HepG2 (cell line): ENCODE results near the gene KANSL1. TPM values are rescaled to one million over a fixed set of nuclear protein-coding genes. Genes with fewer than 3 reads are reported as not detected.

Experiments
- ATAC-seq: fragments of 200-7000 bp; cut with Tn5 transposase; 3 replicates; pipeline ENCODE4 v1.9.1; 2020; ENCODE audit warnings: mild to moderate bottlenecking, moderate library complexity
- BruUV-seq: library from RNA; stranded (reverse); fragments of 400-500 nt; replicated peaks from 2 replicates; lab custom pipeline; 2021; lab: Mats Ljungman, UMichigan
- CTCF ChIA-PET: fragments of 300-600 bp; formaldehyde crosslinking; extraction: SDS; loops from one replicate; lab custom pipeline; 2021; ENCODE audit warnings: low total read pairs, inconsistent platforms, low intra/inter-chr PET ratio; lab: Yijun Ruan, JAX
- POLR2A ChIA-PET: fragments of 350-600 bp; sonication (Branson Sonifier 250); formaldehyde crosslinking; loops from one replicate; lab custom pipeline; 2020; ENCODE audit warnings: antibody characterized with exemption, inconsistent platforms; lab: Yijun Ruan, JAX
- DNase-seq: peaks from one replicate; pipeline ENCODE4 v3.0.0-alpha.2; 2015; ENCODE audit warnings: low spot score
- FAIRE-seq: peaks from 3 replicates; lab custom pipeline; 2011; peaks lifted over from hg19 to GRCh38; lab: Jason Lieb, UNC
- H2AFZ ChIP-seq: one replicate; pipeline ENCODE4 v1.6.1; 2011; ENCODE audit warnings: low read length, inconsistent platforms
- H3K27ac ChIP-seq: fragments of 300-600 bp; 3 replicates; pipeline ENCODE4 v1.8.0; 2011; ENCODE audit warnings: mixed run types, mild to moderate bottlenecking, mixed read lengths, low read length, inconsistent platforms; ENCODE audit not compliant: insufficient read depth; ENCODE audit errors: extremely low read length
- H3K27me3 ChIP-seq, 2 experiments: fragments of 200-600 bp in 1 of 2; 2 replicates in 1 of 2; 3 replicates in 1 of 2; pipeline versions ENCODE4 v1.6.0 to v1.8.0; 2011; ENCODE audit warnings: low read length in 2 of 2, mild to moderate bottlenecking in 2 of 2, moderate library complexity in 2 of 2, inconsistent platforms in 1 of 2; ENCODE audit not compliant: insufficient read depth in 2 of 2, control insufficient read depth in 1 of 2
- H3K36me3 ChIP-seq, 2 experiments: fragments of 200-600 bp in 1 of 2; replicated peaks in 1 of 2; 2 replicates in 1 of 2; 3 replicates in 1 of 2; pipeline versions ENCODE4 v1.5.1 to v1.8.0; 2011; ENCODE audit warnings: low read length in 2 of 2, inconsistent platforms in 1 of 2; ENCODE audit not compliant: insufficient read depth in 2 of 2, control insufficient read depth in 1 of 2
- H3K4me1 ChIP-seq: 2 replicates; pipeline ENCODE4 v1.5.1; 2012; ENCODE audit warnings: low read length, inconsistent platforms; ENCODE audit not compliant: insufficient read depth
- H3K4me2 ChIP-seq: 2 replicates; pipeline ENCODE4 v1.6.0; 2011; ENCODE audit warnings: low read depth, low read length, inconsistent platforms
- H3K4me3 ChIP-seq, 3 experiments: fragments of 200-600 bp in 1 of 3; sonication (generic), shearing (Covaris generic) in 1 of 3; replicated peaks in 1 of 3; 2 replicates each; pipeline ENCODE4 v1.5.1; 2011 to 2016; ENCODE audit warnings: low read length in 3 of 3, inconsistent platforms in 2 of 3, low read depth in 2 of 3, mild to moderate bottlenecking in 2 of 3, control low read depth in 1 of 3, mixed read lengths in 1 of 3; ENCODE audit not compliant: insufficient read depth in 1 of 3
- H3K79me2 ChIP-seq: one replicate; pipeline ENCODE4 v1.6.1; 2011; ENCODE audit warnings: low read length, inconsistent platforms; ENCODE audit not compliant: insufficient read depth
- H3K9ac ChIP-seq: 2 replicates; pipeline ENCODE4 v1.6.0; 2011; ENCODE audit warnings: mild to moderate bottlenecking, low read depth, low read length, inconsistent platforms; ENCODE audit not compliant: insufficient read depth
- H3K9me3 ChIP-seq: 2 replicates; pipeline ENCODE4 v1.5.1; 2012; ENCODE audit warnings: mild to moderate bottlenecking, low read length
- H4K20me1 ChIP-seq: 2 replicates; pipeline ENCODE4 v1.6.0; 2011; ENCODE audit warnings: inconsistent platforms, mild to moderate bottlenecking, low read length, moderate library complexity; ENCODE audit not compliant: insufficient read depth
- DMTF1 ChIP-seq: sonication (generic); formaldehyde crosslinking; IDR thresholded peaks from 2 replicates; pipeline ENCODE4 v1.4.0; 2020; ENCODE audit warnings: mild to moderate bottlenecking, missing genetic modification reagents
- HOMEZ ChIP-seq: IDR thresholded peaks from 2 replicates; pipeline ENCODE4 v1.6.1; 2016; ENCODE audit warnings: low read depth
- NFIB ChIP-seq: sonication (generic); formaldehyde crosslinking; IDR thresholded peaks from 2 replicates; pipeline ENCODE4 v1.9.0; 2021; ENCODE audit warnings: missing genetic modification reagents, mild to moderate bottlenecking, borderline replicate concordance
- STAT5B ChIP-seq: sonication (generic); formaldehyde crosslinking; IDR thresholded peaks from 2 replicates; pipeline ENCODE4 v1.4.0; 2020; ENCODE audit warnings: missing genetic modification reagents
- TBX2 ChIP-seq: sonication (generic); formaldehyde crosslinking; IDR thresholded peaks from 2 replicates; pipeline ENCODE4 v1.5.0; 2020; ENCODE audit warnings: missing genetic modification reagents, mild to moderate bottlenecking, borderline replicate concordance
- TERF1 ChIP-seq: sonication (generic); formaldehyde crosslinking; IDR thresholded peaks from 2 replicates; pipeline ENCODE4 v1.8.0; 2022; ENCODE audit warnings: mild to moderate bottlenecking, missing genetic modification reagents, moderate library complexity
- ZBTB37 ChIP-seq: sonication (generic); formaldehyde crosslinking; IDR thresholded peaks from 2 replicates; pipeline ENCODE4 v1.4.0; 2020; ENCODE audit warnings: mild to moderate bottlenecking, missing genetic modification reagents
- ZC3H4 ChIP-seq: sonication (generic); formaldehyde crosslinking; IDR thresholded peaks from 2 replicates; pipeline ENCODE4 v1.4.0; 2020; ENCODE audit warnings: missing genetic modification reagents, borderline replicate concordance
- ZNF263 ChIP-seq: sonication (generic); formaldehyde crosslinking; IDR thresholded peaks from 2 replicates; pipeline ENCODE4 v1.4.0; 2020; ENCODE audit warnings: missing genetic modification reagents
- ZNF530 ChIP-seq: sonication (generic); formaldehyde crosslinking; IDR thresholded peaks from 2 replicates; pipeline ENCODE4 v1.5.0; 2020; ENCODE audit warnings: low read depth, mild to moderate bottlenecking, missing genetic modification reagents
- ZUFSP ChIP-seq: sonication (generic); formaldehyde crosslinking; IDR thresholded peaks from 2 replicates; pipeline ENCODE4 v1.9.0; 2021; ENCODE audit warnings: missing genetic modification reagents, mild to moderate bottlenecking, borderline replicate concordance
- WGBS: methylation state at CpG from one replicate; pipeline ENCODE4 v1.1.6; 2017; ENCODE audit warnings: low lambda C conversion rate; 5-methylcytosine and 5-hydroxymethylcytosine counted together
- in situ Hi-C: cut with HindIII; loops from 2 replicates; pipeline ENCODE4 v1.10.0; 2017; ENCODE audit warnings: low pct_unique_long_range_greater_than_20kb; ENCODE audit not compliant: extremely low pct_ligation_motif_present
- intact Hi-C: fragments of 100-400 bp; cut with micrococcal nuclease; formaldehyde crosslinking; loops from one replicate; pipeline ENCODE4 v1.10.0; 2022; ENCODE audit not compliant: unreplicated experiment
- polyA plus RNA-seq, 8 experiments: library from polyadenylated mRNA; depleted of rRNA in 3 of 8; stranded (reverse) in 7 of 8; unstranded in 1 of 8; fragments of >200 nt; fragmentation: Illumina TruSeq in 4 of 8; extraction: Trizol in 4 of 8; gene quantifications; 2 replicates each; pipeline versions ENCODE4 v1.2.1 to v1.2.3, GENCODE V29; 2011 to 2016; ENCODE audit warnings: low read depth in 4 of 8, missing spikeins in 1 of 8, mixed read lengths in 1 of 8; ENCODE audit not compliant: insufficient read depth in 1 of 8
- total RNA-seq, 5 experiments: library from RNA; depleted of rRNA; stranded (reverse); fragments of >200 nt; fragmentation: Illumina TruSeq; extraction: Trizol; gene quantifications; 2 replicates each; pipeline ENCODE4 v1.2.3, GENCODE V29; 2016; ENCODE audit warnings: low read depth in 1 of 5

Gene KANSL1
- total and polyA plus RNA-seq, 2 of the 13 experiments (the other 11 are each of a cell fraction or from before 2014, with no cell fraction given), result 24.0 to 59.6 TPM

GRCh38 chr17:46001390-46002310 is 191.6 kb downstream of the KANSL1 start (continued):
- TF ChIP-seq TERF1 (no peak), HOMEZ (CRISPR knock-in tag) (no peak), ZC3H4 (CRISPR knock-in tag) (no peak)

- ATAC-seq (no peak), DNase-seq (no peak), FAIRE-seq (no peak)
- Histone ChIP-seq H3K4me1 (peaks cover 43% of the 10 kb centered on the region), H3K27ac (no peak overlapping the region), H4K20me1 (no peaks in the 10 kb centered on the region), H3K27me3 (0 out of 5 replicates have a peak, but pooled peaks cover 0 to 1% of the 10 kb centered on the region in 2 experiments), H3K79me2 (no peaks in the 10 kb centered on the region), H2AFZ (no peak overlapping the region), H3K36me3 (no peaks in the 10 kb centered on the region), H3K9me3 (no peaks in the 10 kb centered on the region), H3K4me2 (no peak overlapping the region), H3K4me3 (no peak overlapping the region)
- 57% methylated on average over 2 of the region's 2 CpGs for WGBS
- BruUV-seq, result no TSS peak
- CTCF ChIA-PET, result no interaction called here
- in situ Hi-C loops, result loop anchor here (5.0 to 25.0 kb wide), 3 partner anchors 42 to 837 kb away; no protein-coding TSS in a partner anchor
- intact Hi-C loops, result loop anchor here (5.0 kb wide), 1 partner anchor 287 kb away; no protein-coding TSS in a partner anchor
- TF ChIP-seq STAT5B, result no peak
- no peak for TF ChIP-seq DMTF1 (CRISPR knock-in tag)
- no peak for TF ChIP-seq ZUFSP
- 0 out of 2 replicates have a peak, but pooled peaks have one; percentile 12 for TF ChIP-seq ZNF263 (CRISPR knock-in tag)
- no peak for TF ChIP-seq ZNF530 (CRISPR knock-in tag)
- TF ChIP-seq ZBTB37, result no peak
- TF ChIP-seq NFIB (CRISPR knock-in tag), result no peak
- TF ChIP-seq TBX2 (CRISPR knock-in tag), result no peak
- TF ChIP-seq, all 625 proteins: peak for 1
- no peak overlapping the region for H3K9ac ChIP-seq
- POLR2A ChIA-PET, result no interaction called here
Measured at GRCh38 chr17:46000757-46001156, 192.5 kb downstream of the KANSL1 start.
